GM19463 (cell line): ENCODE measurements around the gene ARHGAP40.

ENCODE experiments used
- ATAC-seq: cut with Tn5 transposase; IDR thresholded peaks from one replicate; pipeline ENCODE4 v1.9.1; 2021; ENCODE audit warnings: mild to moderate bottlenecking, moderate library complexity; ENCODE audit not compliant: unreplicated experiment

ARHGAP40 gene

DNA sequence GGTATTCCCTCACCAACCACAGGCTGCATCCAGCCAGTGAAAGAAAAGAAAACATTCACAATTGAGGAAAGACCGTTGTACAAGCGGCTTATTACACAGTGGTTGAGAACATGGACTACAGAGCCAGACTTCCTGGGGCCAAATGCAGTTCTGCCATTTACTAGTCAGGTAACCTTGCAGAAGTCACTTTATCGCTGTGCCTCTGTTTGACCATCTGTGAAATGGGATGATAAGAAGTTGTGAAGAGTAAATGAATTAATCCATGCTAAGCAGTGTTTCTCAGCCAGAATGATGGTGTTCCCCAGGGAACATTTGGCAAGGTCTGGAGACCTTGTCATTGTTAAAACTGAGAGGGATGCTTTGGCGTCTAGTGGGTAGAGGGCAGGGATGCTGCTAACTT, 14.8 kb downstream of the ARHGAP40 start:
- no peak for ATAC-seq

DNA sequence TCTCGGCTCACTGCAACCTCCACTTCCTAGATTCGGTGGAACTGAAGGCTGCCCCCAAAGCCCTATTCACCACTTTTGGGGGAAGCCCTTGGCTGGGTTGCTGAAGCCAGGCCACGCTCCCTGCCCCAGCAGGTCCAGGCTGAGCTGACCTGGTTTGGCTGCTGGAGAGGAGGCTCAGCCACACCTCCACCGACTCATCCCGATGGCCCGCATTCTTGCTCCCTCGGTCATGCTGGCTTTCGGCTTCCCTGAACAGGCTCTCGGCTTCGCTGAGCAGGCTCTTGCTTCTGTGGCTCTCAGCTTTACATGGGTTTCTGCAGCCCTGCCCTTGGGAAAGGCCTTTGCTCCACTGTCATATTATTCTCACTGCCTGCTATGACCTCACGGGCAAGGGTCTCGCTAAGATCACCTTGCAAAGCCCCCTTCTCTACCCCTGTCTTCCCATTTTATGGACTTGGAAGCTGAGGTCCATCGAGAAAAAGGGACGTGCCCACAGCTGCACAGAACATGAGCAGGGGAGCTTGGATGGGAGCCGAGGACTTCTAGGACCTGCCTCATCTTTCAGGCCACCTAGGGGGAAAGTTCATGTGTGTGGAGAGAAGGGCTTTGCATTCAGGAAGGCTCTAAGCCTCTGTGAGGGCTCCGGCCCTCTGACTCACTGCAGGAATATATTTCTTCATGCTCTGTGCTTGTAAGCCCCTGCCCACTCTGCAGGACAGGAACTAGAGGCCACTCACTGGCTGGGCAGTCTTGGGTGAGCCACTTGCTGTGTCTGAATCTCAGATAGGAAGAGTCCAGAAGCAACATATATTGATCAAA, 15.6 kb downstream of the ARHGAP40 start:
- ATAC-seq = no peak

DNA sequence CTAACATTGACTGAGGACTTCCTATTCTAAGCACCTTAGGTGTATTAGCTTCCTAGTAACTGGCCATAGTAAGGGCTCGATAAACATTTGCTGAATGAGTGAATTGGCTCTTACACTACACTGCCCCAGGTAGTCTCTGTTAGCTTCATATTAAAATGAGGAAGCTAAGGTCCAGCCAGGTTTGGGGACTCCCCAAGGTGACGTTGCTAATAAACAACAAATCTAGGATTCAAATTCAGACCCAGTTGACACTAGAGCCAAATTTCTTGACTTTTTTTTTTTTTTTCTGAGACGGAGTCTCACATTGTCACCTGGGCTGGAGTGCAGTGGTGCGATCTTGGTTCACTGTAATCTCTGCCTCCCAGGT, 16.2 kb downstream of the ARHGAP40 start:
- ATAC-seq = no peak

DNA sequence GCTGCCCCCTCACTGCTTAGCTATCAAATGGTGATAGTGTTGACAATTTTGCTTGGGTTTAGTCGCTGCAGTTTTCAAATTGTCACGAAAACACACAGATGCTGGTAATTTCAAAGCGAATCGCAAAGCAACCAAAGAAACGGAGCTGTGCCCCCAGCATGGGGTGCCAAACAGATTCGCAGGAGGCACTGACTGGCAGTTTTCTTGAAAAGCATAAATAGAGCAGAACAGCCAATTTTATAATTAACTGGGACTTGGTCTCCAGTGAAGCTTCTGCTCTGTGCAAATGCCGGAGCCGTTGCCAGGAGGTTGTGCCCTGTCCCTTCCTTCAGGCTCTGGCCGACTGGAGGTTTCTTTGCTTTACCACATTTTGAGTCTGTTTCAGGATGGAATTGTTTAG, 18.8 kb downstream of the ARHGAP40 start:
- no peak for ATAC-seq

DNA sequence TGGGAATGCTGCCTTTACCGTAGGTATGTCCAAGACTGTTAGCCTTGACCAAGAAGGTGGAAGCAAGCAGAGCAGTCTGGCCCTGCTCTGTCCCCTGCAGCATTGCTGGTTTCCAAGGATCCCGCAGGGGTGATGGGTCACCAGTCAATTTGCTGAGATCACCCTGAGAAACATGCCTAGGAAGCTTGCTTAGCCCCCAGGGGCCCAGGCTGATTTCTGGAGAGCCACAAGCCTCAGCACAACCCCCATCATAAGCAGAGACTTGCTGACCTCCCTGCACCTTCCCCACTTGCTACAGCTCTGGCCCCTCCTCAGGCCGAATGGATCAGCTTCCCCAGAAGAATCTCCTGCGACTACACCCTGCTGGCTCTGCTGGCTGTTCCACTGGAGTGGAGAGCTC, 21.5 kb downstream of the ARHGAP40 start:
- no peak for ATAC-seq

DNA sequence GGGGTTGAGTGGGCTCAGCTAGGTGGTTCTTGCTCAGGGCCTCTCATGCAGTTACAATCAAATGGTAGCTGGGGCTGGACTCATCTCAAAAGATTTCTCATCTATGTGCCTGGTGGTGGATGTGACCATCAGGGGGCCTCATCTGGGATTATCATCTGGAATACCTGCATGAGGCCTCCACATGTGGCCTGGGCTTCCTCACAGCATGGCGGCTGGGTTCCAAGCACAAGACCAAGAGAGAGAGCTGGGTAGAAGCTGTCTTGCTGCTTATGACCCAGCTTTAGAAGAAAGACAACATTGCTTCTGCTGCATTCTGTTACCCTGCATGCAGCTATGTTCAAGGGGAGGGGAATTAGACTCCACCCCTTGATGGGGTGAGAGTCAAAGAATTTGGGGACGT, 22.5 kb downstream of the ARHGAP40 start:
- ATAC-seq = no peak

DNA sequence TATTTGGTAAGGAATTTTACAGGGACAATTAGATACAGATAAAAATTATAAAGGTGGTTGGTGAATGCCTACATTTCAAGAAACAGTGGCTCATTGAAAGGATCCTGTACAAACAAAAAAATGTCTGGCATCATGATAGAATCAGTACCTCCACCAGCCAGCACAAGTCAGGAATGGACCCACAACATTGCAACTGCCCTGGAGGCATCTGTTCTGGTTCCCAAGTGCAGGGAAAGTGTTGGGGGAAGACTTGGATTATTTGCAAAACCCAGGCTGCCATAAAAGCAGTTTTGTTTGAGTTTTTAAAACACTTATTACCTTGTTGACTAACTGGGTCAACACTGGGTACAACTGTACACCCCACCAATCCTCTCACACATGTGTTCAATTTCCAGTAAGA, 24.3 kb downstream of the ARHGAP40 start:
- no peak for ATAC-seq

DNA sequence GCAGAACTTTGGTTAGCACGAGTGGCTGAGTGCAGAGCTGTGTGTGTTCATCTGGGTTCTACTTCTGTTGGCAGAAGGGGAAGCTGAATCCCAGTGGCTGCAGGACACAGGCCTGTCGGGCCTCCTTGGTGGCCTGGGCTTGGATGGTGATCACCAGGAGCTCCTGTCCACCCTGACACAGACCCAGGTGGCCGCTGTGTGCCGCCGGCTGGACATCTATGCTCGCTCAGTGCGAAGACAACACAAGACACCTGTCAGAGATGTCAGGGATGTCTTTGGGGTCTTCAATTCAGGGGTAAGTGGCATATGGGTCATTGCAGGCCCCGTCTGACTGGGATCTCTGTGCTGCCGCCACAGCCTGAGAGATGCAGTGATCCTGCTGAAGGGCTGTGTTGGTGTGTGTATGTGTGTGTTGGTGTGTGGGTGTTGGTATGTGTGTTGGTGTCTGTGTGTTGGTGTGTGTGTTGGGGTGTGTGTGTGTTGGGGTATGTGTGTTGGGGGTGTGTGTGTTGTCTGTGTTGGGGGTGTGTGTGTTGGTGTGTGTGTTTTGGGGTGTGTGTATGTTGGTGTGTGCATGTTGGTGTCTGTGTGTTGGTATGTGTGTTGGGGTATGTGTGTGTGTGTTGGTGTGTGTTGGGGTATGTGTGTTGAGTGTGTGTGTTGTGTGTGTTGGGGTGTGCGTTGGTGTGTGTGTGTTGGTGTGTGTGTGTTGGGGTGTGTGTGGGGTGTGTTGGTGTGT, 25.5 kb downstream of the ARHGAP40 start:
- ATAC-seq = no peak

DNA sequence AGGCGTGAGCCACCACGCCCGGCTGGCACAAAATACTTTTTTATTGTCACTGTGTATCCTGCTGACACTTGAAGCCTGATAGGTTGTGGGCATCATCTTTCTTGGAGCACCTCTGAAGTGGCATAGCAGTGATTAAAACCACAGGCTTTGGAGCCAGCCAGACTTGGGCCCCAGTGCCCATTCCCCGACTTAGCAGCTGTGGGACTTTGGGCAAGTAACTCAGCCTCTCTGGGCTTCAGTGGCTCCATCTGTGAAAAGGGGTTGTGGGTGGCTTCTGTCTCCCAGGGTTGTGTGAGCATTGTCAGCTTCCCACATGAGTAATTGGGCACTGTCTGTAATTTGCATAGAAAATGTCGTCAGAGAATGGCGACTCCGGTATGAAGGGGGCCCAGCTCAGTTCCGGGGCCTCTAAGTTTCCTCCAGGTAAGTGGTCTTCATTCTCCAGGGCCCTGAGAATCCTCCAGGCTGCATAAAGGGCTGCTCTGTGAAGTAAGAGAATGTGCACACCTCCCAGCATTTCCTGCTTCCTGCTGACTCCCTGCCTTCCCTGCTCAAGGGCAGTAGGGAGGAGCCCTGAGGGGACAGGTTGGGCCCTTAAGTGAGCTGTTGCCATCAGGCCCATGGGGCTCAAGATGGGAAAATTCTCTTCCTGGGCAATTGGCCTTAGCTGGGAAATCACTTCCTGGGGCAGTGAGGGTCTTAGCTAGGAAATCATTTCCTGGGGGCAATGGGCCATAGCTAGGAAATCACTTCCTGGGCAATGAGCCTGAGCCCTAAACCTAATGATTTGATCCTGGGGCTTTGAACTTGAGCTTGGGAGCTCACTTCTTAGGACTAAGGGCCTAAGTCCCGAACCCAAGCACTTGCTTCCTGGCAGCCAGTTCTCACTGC, 27.2 kb downstream of the ARHGAP40 start:
- ATAC-seq = no peak

DNA sequence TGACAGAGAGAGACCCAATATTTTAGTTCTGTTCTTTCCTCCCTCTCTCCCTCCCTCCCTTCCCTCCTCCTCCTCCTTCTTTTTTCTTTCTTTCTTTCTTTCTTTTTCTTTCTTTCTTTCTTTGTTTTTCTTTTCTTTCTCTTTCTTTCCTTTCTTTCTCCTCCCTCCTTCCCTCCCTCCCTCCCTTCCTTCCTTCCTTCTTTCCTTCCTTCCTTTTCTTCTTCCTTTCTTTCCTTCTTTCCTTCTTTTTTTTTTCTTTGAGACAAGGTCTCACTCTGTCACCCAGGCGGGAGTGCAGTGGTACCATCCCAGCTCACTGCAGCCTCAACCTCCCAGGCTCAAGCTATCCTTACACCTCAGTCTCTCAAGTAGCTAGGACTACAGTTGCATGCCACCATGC, 28.4 kb downstream of the ARHGAP40 start:
- no peak for ATAC-seq

DNA sequence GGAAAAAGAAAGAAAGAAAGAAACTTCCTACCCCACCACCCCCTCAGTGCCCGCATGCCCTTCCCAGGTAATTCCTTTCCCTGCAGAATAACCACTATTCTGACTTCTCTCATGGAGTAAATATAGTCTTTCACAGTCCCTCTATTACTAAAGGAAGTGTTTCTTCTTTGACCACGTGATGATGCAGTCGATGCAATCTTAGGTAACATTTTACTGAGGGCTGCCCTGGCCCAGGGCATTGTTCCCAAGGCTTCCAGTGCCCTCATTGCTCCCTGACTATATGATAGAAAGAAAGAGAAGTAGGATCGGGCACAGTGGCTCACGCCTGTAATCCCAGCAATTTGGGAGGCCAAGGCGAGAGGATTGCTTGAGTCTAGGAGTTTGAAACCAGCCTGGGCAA, 29.1 kb downstream of the ARHGAP40 start:
- no peak for ATAC-seq

DNA sequence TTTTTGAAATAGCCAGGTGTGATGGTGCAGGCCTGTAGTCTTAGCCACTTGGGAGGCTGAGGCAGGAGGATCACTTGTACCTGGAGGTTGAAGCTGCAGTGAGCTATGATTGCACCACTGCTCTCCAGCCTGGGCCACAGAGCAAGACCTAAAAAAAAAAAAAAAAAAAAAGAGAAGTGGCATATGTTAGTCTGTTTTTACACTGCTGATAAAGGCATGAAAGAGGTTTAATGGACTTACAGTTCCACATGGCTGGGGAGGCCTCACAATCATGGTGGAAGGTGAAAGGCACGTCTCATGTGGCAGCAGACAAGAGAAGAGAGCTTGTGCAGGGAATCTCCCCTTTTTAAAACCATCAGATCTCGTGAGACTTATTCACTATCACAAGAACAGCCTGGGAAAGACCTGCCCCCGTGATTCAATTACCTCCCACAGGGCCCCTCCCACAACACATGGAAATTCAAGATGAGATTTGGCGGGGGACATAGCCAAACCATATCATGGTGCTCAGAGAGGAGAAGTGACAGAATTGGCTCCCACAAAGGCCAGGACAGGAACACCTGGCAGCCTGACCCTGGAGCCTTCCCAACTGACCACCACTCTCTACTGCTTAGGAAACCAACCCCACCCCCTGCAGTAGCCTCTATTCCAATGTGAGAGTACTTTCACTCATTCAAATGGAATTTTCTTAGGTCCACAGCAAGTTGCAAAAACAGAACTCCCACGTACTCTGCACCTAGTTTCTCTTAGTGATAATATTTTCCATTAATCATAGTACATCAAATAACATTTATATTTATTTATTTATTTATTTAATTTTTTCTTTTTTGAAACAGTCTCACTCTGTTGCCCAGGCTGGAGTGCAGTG, 29.8 kb downstream of the ARHGAP40 start:
- no peak for ATAC-seq

DNA sequence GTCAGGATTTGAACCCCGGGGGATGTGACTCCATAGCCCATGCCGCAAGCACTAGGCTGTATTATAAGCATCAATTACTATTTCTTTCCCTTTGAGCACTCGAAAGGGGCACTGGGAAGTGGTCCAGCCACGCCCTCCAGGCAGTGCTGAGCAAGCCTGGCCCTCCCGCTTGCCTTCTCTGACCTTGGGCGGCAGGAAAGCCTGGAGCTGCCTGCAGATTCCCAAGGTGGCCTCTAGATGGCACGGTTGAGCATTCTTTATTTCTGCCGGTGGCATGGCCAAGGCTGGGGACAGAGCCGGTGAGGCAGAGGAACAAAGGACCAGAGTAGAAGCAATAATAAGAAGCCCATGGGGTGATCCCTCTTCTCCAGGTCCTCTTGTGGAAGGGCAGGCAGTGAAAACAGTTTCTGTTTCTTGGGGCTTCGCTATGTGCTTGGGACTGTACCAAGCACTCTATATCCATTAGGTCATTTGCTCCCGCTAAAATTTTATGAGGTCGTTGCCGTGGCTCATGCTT, 32.0 kb downstream of the ARHGAP40 start:
- no peak for ATAC-seq

DNA sequence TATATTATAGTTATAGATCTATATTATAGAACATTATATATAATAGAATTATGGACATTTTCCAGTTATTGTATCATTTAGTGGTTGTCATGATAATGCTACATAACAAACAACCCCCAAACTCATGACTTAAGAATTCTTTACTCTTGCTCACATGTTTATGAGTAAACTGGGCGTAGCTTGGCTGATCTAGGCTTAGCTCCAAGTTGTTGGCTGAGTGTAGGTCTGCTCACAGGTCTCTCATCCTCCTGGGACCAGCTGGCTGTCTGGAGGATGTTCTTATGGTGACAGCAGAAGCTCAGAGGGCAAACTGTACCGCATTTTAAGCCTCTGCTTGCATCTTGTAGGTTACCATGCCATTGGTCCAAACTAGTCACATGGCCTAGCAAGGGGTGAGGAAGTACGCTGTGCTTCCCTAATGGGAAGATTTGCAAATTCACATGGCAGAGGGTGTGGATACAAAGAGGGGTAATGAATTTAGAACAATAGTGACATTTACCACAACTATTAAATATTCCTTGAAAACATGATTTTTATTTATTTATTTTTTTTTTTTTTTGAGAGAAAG, 34.2 kb downstream of the ARHGAP40 start:
- ATAC-seq = no peak

DNA sequence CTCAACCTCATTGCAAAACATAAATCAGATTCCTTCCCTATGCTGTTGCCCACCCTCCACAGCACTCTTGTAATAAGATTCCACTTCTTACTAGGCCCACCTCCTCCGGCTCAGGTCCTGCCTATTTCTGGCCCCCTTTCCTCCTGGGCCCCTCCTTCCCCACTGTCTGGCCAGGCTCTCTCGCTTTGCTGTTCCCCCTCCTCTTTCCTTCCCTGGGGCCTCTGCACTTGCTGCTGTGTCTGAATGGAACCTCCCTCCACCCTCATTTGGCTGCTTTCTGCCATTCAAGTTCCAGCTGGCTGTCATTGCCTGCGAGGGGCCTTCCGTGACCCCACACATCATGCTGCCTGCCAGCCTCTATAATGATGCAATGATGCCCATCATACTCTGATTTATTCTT, 38.9 kb downstream of the ARHGAP40 start:
- no peak for ATAC-seq

DNA sequence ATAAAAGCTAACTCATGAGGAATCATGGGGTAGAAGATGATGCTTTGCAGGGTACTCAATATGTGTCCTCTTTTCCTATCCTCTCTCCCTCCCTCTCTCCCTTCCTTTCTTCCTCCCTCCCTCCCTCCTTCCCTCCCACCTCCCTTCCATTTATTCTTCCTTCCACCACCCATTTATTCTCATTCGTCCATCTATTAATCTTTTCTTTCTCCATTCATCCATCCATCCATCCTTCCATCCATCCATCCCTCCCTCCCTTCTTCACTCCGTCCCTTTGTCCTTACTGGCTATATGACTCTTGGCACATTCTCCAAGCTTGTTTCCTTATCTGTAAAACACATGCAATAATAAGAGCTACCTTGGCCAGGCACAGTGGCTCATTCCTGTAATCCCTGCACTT, 40.9 kb downstream of the ARHGAP40 start:
- no peak for ATAC-seq

DNA sequence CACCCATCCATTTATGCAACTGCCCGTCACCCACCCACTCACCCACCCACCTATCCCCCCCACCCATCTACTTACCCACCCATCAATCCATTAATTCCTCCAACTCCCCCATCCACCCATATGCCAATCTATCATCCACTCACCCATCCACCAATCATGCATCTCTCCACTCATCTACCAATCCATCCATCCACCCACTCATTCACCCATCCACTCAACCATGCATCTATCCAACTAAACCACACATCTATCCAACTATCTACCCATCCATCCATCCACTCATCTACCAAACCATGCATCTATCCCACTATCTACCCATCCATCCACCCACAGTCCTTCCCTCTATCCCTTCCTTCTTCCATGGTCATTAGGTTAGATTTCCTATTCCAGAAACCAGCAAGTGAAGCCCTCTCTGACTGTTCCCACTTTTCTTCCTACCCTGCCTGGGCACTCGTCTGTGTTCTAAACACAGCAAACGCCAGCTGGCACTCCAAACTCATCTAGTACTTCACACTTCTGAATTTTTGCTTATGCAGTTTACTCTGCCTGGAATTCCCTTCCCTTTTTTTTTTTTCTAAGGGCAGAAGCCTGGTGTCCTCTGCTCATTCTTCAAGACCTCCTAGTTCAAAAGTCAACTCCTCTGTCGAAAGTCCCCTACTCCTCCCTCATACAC, 43.1 kb downstream of the ARHGAP40 start:
- no peak for ATAC-seq

DNA sequence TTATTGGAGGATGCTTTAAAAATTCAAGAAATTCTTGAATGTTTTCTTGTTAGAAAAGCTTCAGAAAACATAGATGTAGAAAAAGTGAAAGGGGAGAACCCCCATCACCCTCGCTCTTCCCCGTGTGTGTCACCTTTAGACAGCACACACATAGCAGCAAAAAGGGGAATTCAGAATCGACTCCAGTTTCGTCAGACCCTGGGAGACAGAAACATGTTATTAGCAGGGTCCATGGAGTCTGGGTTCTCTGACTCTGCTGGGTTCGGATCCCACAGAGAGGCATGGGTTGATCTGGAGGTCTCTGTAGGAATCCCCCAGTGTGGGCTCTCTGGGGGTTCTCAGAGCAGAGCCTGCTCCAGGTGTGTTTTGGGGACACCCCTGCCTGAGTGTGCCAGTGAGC, 43.7 kb downstream of the ARHGAP40 start:
- ATAC-seq = no peak
